OCI-LY3 (cell line): ENCODE data around the gene MTCL1.

Experiments
- H2AFZ ChIP-seq: fragments of 200-600, 300-600 bp; shearing (Covaris generic); 2 replicates; pipeline ENCODE4 v1.6.0; 2014; ENCODE audit warnings: antibody characterized with exemption, low read depth, low read length
- H3K27ac ChIP-seq: fragments of 200-600, 300-600 bp; sonication (generic); 2 replicates; pipeline ENCODE4 v1.5.1; 2014; ENCODE audit warnings: mild to moderate bottlenecking, low read length, moderate library complexity, mixed read lengths
- H3K27me3 ChIP-seq: fragments of 200-600, 300-600 bp; sonication (generic); 2 replicates; pipeline ENCODE4 v1.6.1; 2014; ENCODE audit warnings: low read depth, low read length, mixed read lengths
- H3K36me3 ChIP-seq: fragments of 200-600, 300-600 bp; sonication (generic); replicated peaks from 2 replicates; pipeline ENCODE3; 2014; ENCODE audit warnings: low read depth, low read length, mixed read lengths
- H3K4me1 ChIP-seq: fragments of 300-600, 200-600 bp; sonication (generic); 2 replicates; pipeline ENCODE4 v1.6.1; 2014; ENCODE audit warnings: low read length, mixed read lengths
- H3K4me2 ChIP-seq: fragments of 200-600, 300-600 bp; sonication (generic); 2 replicates; pipeline ENCODE4 v1.6.1; 2014; ENCODE audit warnings: low read length, mixed read lengths
- H3K4me3 ChIP-seq: fragments of 300-600, 200-600 bp; sonication (generic); 2 replicates; pipeline ENCODE4 v1.5.1; 2014; ENCODE audit warnings: antibody characterized with exemption, mild to moderate bottlenecking, low read length, moderate library complexity
- H3K79me2 ChIP-seq: fragments of 300-600, 200-600 bp; shearing (Covaris generic); 2 replicates; pipeline ENCODE4 v1.6.1; 2014; ENCODE audit warnings: mild to moderate bottlenecking, low read length, mixed read lengths
- H3K9ac ChIP-seq: fragments of 300-600, 200-600 bp; shearing (Covaris generic); 2 replicates; pipeline ENCODE4 v1.6.0; 2014; ENCODE audit warnings: mild to moderate bottlenecking, low read length, moderate library complexity
- H3K9me3 ChIP-seq: fragments of 200-600, 300-600 bp; shearing (Covaris generic); 2 replicates; pipeline ENCODE4 v1.6.1; 2014; ENCODE audit warnings: low read length, mixed read lengths; ENCODE audit not compliant: insufficient read depth
- H4K20me1 ChIP-seq: fragments of 200-600, 300-600 bp; sonication (generic); 2 replicates; pipeline ENCODE4 v1.6.1; 2016; ENCODE audit warnings: low read length, mixed read lengths; ENCODE audit not compliant: insufficient read depth
- EZH2phosphoT487 ChIP-seq: fragments of 200-600 bp; shearing (Covaris generic); IDR thresholded peaks from 2 replicates; pipeline ENCODE4 v1.6.1; 2018; ENCODE audit warnings: antibody characterized with exemption, mixed run types, low read depth
- TF ChIP-seq, protein P1 (sequence below): fragments of 200-600, 300-600 bp; sonication (generic); IDR thresholded peaks from 2 replicates; pipeline ENCODE4 v1.5.1; 2014; ENCODE audit warnings: antibody characterized with exemption, low read length, low read depth

MTCL1 gene

GRCh38 chr18:8854962-8855361, 149.6 kb downstream of the MTCL1 start:
- Histone ChIP-seq H3K9ac (no peak overlapping the region), H3K27me3 (peaks cover 6% of the 10 kb centered on the region; the same call in 1 of the 2 replicates), H4K20me1 (no peaks in the 10 kb centered on the region), H3K4me2 (no peak overlapping the region), H3K9me3 (no peaks in the 10 kb centered on the region), H3K36me3 (no peaks in the 10 kb centered on the region), H3K4me3 (no peak overlapping the region), H3K4me1 (no peaks in the 10 kb centered on the region), H3K27ac (no peak overlapping the region), H2AFZ (no peak overlapping the region), H3K79me2 (no peaks in the 10 kb centered on the region)
- TF ChIP-seq, protein P1, sequence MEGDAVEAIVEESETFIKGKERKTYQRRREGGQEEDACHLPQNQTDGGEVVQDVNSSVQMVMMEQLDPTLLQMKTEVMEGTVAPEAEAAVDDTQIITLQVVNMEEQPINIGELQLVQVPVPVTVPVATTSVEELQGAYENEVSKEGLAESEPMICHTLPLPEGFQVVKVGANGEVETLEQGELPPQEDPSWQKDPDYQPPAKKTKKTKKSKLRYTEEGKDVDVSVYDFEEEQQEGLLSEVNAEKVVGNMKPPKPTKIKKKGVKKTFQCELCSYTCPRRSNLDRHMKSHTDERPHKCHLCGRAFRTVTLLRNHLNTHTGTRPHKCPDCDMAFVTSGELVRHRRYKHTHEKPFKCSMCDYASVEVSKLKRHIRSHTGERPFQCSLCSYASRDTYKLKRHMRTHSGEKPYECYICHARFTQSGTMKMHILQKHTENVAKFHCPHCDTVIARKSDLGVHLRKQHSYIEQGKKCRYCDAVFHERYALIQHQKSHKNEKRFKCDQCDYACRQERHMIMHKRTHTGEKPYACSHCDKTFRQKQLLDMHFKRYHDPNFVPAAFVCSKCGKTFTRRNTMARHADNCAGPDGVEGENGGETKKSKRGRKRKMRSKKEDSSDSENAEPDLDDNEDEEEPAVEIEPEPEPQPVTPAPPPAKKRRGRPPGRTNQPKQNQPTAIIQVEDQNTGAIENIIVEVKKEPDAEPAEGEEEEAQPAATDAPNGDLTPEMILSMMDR, result no peak

DNA sequence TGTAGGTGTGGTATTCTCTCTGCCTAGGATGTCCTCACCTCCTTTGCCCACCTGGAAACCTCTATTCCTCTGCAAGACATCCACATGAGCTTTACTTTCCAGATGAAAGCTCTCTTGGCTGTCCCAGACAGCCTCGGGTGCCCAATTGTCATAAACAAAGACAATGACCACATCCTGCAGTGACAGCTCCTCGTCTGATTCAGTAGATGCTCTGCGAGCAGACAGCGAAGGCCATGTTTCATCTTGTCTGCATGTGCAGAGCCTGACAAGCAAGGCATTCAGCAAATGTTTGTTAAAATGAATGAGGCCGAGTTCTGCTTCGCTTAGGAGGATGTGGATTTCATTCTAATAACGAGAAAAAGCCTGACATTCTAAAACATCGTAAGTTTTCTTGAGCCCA, 150.9 kb downstream of the MTCL1 start:
- Histone ChIP-seq H3K4me2 (no peak overlapping the region), H3K4me3 (no peak overlapping the region), H2AFZ (no peak overlapping the region), H3K9me3 (no peaks in the 10 kb centered on the region), H3K27me3 (peaks cover 6% of the 10 kb centered on the region; the same call in 1 of the 2 replicates), H3K79me2 (no peaks in the 10 kb centered on the region), H3K27ac (no peak overlapping the region), H4K20me1 (no peaks in the 10 kb centered on the region), H3K4me1 (peaks cover 9% of the 10 kb centered on the region), H3K36me3 (no peaks in the 10 kb centered on the region), H3K9ac (no peak overlapping the region)
- no peak for TF ChIP-seq EZH2phosphoT487
- TF ChIP-seq, protein P1, result no peak

GRCh38 chr18:8856769-8857393, 151.5 kb downstream of the MTCL1 start:
- Histone ChIP-seq H3K27ac (no peak overlapping the region), H4K20me1 (no peaks in the 10 kb centered on the region), H2AFZ (no peak overlapping the region), H3K79me2 (no peaks in the 10 kb centered on the region), H3K4me2 (no peak overlapping the region), H3K27me3 (peaks cover 6% of the 10 kb centered on the region; the same call in 1 of the 2 replicates), H3K9me3 (no peaks in the 10 kb centered on the region), H3K4me1 (peaks cover 12% of the 10 kb centered on the region), H3K4me3 (no peak overlapping the region), H3K36me3 (no peaks in the 10 kb centered on the region), H3K9ac (no peak overlapping the region)
- TF ChIP-seq EZH2phosphoT487, result no peak
- TF ChIP-seq, protein P1, result no peak

DNA sequence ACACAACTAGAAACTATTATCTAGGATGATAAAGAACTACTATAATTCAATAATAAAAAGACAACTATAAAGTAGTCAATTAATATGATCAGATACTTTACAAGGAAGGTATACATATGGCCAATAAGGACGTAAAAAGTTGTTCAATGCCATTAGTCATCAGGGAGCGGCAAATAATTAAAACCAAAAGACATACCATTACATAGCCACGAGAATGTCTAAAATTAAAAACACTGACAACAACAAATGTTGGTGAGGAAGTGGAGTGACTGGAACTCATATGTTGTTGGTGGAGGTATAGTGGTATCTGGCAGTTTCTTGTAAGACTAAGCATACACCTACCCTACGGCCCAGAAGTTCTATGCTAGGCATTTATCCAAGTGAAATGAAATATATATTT, 152.4 kb downstream of the MTCL1 start:
- H3K9ac ChIP-seq, result no peak overlapping the region
- no peaks in the 10 kb centered on the region for H3K79me2 ChIP-seq
- no peak overlapping the region for H3K4me3 ChIP-seq
- no peak for TF ChIP-seq EZH2phosphoT487
- TF ChIP-seq, protein P1, result no peak
- H2AFZ ChIP-seq, result no peak overlapping the region
- H3K9me3 ChIP-seq, result no peaks in the 10 kb centered on the region
- H3K27ac ChIP-seq, result no peak overlapping the region
- H4K20me1 ChIP-seq, result no peaks in the 10 kb centered on the region
- peaks cover 6% of the 10 kb centered on the region; the same call in 1 of the 2 replicates for H3K27me3 ChIP-seq
- H3K4me2 ChIP-seq, result no peak overlapping the region
- no peaks in the 10 kb centered on the region for H3K36me3 ChIP-seq
- peaks cover 12% of the 10 kb centered on the region for H3K4me1 ChIP-seq
